Activated CD4-positive, CD25-positive, alpha-beta regulatory T cell treated with anti-CD3 and anti-CD28 coated beads, Interleukin-2, amount 50 U/mL, for 72 hours (primary cell): ENCODE measurements around the gene PVR.
"Not testable (repeated sequence)": the region's sequence is repeated elsewhere in the genome, so short reads cannot be mapped to it uniquely, and the experiment has no call there.

Source experiments
- DNase-seq: peaks from one replicate; pipeline ENCODE4 v3.0.0; 2021

PVR gene

DNA sequence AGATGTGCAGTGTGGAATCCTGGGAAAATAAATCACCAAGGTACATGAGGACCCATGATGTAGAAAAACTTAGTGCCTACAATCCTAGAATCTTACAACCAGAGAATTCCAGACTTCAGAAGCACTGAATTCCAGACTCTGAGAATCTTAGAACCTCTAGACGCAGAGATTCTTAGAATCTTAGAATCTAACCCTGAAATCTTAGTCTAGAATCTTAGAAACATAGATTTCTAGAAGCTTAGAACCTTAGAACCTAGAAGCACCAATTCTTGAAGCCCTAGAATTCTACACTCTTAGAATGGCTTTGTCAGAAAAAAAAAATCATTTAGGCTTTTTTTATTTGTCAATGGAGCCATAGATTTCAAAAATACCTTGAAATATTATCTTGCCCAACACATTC, 61.3 kb downstream of the PVR start:
- no peak for DNase-seq

DNA sequence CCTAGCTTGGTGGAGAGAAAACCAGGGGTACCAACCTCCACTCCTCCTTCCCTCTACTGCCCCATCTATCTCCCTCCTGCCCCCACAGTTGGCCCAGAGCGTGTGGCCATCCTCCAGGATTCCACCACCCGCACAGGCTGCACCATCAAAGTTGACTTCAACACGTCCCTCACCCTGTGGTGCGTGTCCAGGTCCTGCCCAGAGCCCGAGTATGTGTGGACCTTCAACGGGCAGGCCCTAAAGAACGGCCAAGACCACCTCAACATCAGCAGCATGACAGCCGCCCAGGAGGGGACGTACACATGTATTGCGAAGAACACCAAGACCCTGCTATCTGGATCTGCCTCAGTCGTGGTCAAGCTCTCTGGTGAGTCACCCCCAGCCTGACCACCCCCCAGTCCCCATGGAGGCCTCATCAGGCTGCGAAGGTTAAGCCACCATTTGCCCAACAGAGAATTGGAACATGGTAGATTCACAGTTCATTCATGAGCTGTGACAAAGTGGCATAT, 61.8 kb downstream of the PVR start:
- DNase-seq = no peak

DNA sequence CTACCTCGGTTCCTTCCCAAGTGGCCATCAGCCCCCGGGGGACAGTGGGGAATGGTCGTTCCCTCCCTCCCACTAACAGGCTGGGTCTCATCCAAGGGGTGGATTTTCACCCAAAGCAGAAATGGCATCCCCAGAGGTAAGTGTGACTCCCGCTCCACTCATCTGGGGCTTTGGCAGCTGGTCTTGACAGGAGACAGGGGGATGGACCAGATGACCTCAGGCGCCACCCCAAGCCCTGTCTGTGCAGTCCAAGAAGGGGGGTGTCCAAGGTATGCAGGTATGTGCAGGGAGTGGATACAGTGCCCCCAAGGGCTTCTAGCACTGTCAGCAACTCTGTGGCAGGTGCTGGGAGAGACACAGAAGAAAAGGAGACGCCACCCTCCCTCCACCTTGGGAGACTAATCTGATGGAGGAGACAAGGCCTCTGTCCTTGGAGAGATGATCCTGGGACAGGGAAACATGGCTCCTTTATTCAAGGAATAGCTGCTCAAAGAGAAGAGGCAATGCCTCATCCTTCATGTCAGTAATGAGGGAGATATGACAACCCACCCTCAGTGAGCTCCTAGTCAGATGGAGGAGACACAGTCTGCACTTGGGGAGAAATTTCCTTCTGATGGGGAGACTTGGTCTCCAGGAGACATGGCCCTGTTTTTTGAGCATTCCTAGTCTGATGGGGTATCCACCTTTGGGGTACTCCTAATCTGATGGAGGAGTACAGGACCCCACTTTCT, 63.0 kb downstream of the PVR start:
- no peak for DNase-seq

DNA sequence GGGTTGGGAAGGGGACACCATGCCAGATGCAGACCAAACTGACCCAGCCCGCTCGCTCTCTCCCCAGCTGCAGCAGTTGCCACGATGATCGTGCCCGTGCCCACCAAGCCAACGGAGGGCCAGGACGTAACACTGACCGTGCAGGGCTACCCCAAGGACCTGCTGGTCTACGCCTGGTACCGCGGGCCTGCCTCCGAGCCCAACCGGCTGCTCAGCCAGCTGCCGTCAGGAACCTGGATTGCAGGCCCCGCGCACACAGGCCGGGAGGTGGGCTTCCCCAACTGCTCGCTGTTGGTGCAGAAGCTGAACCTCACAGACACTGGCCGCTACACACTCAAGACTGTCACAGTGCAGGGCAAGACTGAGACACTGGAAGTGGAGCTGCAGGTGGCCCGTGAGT, 64.1 kb downstream of the PVR start:
- no peak for DNase-seq

DNA sequence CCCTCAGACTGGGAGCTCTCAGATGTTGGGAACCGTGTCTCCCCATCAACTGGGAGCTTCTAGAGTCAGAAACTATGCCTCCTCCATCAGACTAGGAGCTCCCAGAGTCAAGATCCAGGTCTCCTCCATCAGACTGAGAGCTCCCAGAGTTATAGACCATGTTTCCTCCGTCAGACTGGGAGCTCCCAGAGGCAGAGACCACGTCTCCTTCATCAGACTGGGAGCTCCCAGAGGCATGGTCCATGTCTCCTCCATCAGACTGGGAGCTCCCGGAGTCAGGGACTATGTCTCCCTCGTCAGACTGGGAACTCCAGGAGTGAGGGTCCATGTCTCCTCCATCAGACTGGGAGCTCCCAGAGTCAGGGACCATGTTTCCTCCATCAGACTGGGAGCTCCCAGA, 65.2 kb downstream of the PVR start:
- no peak for DNase-seq

DNA sequence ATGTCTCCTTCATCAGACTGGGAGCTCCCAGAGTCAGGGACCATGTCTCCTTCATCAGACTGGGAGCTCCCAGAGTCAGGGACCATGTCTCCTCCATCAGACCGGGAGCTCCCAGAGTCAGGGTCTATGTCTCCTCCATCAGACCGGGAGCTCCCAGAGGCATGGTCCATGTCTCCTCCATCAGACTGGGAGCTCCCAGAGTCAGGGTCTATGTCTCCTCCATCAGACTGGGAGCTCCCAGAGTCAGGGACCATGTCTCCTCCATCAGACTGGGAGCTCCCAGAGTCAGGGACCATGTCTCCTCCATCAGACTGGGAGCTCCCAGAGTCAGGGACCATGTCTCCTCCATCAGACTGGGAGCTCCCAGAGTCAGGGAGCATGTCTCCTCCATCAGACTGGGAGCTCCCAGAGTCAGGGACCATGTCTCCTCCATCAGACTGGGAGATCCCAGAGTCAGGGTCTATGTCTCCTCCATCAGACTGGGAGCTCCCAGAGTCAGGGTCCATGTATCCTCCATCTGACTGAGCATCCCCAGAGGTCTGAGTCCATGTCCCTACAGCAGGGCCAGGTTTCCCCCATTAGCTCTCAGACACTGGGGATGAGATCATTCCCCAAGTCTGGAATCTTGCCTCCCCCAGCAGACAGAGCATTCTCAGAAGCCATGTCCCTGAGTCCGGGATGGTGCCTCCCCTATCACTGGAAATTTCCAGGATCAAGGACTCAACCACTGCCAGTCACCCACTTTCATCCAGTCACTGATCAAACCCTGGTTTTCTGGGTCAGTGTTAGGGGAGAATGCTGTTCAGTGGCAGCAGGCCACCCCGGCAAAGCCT, 65.9 kb downstream of the PVR start:
- not testable (repeated sequence) for DNase-seq

DNA sequence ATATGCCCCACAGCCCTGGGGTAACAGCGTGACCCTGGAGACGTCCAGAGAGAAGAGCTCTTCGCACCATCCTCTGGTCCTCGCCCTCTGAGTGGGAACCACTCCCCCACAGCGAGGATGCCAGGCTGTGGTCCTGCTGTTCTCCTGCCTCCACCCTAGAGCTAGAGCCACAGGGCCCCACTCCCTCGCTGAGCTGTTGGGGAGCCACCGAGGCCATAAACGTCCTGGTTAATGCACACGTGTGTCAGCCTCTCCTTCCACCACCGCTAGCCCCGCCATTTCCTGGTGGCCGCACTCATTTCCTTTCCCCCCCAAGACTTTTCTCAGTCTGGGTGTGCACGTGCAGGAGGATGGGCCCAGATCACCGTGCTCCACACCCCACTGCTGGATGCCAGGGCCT, 66.8 kb downstream of the PVR start:
- DNase-seq = no peak

DNA sequence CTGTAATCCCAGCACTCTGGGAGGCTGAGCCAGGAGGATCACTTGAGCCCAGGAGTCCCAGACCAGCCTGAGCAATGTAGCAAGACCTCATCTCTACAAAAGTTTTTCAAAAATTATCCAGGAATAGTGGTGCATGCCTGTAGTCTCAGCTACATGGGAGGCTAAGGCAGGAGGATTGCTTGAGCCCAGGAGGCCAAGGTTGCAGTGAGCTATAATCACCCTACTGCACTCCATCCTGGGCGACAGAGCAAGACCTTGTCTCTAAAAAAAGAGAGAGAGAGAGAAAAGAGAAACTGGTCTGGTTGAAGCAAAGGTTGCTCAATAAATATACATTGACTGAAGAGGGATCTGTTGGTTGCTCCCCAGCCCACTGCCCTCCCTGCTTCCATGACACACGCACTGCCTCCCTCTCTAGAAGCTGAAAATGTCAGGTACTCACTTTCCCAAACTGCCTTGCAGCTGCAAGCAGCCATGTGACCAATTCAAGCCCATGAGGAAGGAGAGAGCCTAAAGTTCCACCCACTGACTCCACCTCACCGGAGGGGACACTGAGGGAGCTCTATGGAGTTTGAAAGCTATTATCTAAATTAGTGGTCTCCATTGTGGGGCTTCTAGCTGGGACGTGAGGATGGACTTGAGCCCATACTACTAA, 69.3 kb downstream of the PVR start:
- DNase-seq = no peak
